ENCODE data around the gene KCNT2.

The KCNT2 gene

DNA sequence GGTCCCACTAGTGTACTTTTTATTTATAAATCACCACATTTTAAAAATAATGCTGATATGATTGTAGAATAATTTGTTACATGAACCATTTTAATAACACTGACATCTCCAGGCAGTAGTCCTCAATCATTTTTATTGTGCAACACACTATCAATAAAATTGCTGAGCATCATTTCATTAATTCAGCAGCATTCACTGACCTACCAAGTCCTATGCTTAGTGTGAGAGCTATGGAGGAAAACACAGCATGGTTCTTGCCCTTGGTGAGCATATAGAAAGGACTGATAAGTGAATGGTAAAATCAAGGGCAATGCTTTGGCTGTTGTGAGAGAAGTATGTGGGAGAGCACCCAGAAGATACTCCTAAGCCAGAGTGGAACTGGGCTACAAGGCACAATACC lies 119.7 kb downstream of the KCNT2 start:
- Histone ChIP-seq H3K36me3 (ENCODE audit: insufficient read depth) (no peaks in the 10 kb centered on the region), H3K79me2 (ENCODE audit: insufficient read depth, low read depth) (no peaks in the 10 kb centered on the region), H2AFZ (ENCODE audit: low read depth) (no peak overlapping the region), H3K27ac (no peak overlapping the region), H3K4me1 (ENCODE audit: low read depth, poor library complexity, severe bottlenecking) (no peaks in the 10 kb centered on the region), H4K20me1 (ENCODE audit: insufficient read depth) (no peaks in the 10 kb centered on the region), H3K4me3 (IDR thresholded peaks at IDR 0.05; ENCODE audit: insufficient read depth, low read depth, low read length) (no peak overlapping the region), H3K27me3 (ENCODE audit: insufficient read depth, low read depth) (no peaks in the 10 kb centered on the region), H3K4me2 (no peak overlapping the region), H3K9ac (no peak overlapping the region)
- TF ChIP-seq, protein P1, sequence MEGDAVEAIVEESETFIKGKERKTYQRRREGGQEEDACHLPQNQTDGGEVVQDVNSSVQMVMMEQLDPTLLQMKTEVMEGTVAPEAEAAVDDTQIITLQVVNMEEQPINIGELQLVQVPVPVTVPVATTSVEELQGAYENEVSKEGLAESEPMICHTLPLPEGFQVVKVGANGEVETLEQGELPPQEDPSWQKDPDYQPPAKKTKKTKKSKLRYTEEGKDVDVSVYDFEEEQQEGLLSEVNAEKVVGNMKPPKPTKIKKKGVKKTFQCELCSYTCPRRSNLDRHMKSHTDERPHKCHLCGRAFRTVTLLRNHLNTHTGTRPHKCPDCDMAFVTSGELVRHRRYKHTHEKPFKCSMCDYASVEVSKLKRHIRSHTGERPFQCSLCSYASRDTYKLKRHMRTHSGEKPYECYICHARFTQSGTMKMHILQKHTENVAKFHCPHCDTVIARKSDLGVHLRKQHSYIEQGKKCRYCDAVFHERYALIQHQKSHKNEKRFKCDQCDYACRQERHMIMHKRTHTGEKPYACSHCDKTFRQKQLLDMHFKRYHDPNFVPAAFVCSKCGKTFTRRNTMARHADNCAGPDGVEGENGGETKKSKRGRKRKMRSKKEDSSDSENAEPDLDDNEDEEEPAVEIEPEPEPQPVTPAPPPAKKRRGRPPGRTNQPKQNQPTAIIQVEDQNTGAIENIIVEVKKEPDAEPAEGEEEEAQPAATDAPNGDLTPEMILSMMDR (conservative IDR thresholded peaks at IDR 0.05; ENCODE audit: low read depth, low read length), result no peak

DNA sequence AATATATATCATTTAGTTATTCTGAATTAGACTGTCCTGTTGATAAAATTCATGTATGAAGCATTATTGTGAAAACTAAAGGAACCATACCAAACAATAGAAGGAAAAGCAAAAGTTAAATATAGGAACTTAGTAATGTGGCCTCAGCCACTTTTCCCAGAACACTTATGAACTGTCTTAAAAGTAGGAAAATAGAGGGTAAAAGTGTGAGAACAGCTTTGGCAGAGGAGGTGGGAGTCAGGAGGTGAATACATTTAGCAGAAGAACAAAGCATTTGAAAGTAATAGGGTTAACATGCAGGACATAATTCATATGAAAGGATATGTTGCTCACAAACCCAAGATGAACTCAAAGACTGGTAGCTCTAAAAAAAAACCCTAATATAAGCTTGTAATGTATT lies 121.9 kb downstream of the KCNT2 start:
- no peak overlapping the region for H2AFZ ChIP-seq (ENCODE audit: low read depth)
- H3K4me2 ChIP-seq, result no peak overlapping the region
- no peaks in the 10 kb centered on the region for H4K20me1 ChIP-seq (ENCODE audit: insufficient read depth)
- H3K27me3 ChIP-seq (ENCODE audit: insufficient read depth, low read depth), result no peaks in the 10 kb centered on the region
- H3K4me1 ChIP-seq (ENCODE audit: low read depth, poor library complexity, severe bottlenecking), result no peaks in the 10 kb centered on the region
- H3K4me3 ChIP-seq (IDR thresholded peaks at IDR 0.05; ENCODE audit: insufficient read depth, low read depth, low read length), result no peak overlapping the region
- TF ChIP-seq, protein P1 (conservative IDR thresholded peaks at IDR 0.05; ENCODE audit: low read depth, low read length), result no peak
- H3K27ac ChIP-seq, result no peak overlapping the region
- H3K79me2 ChIP-seq (ENCODE audit: insufficient read depth, low read depth), result no peaks in the 10 kb centered on the region
- no peaks in the 10 kb centered on the region for H3K36me3 ChIP-seq (ENCODE audit: insufficient read depth)
- no peak overlapping the region for H3K9ac ChIP-seq

GRCh38 chr1:196481616-196482015 lies 126.6 kb downstream of the KCNT2 start:
- no peak overlapping the region for H3K9ac ChIP-seq
- TF ChIP-seq, protein P1 (conservative IDR thresholded peaks at IDR 0.05; ENCODE audit: low read depth, low read length), result no peak

DNA sequence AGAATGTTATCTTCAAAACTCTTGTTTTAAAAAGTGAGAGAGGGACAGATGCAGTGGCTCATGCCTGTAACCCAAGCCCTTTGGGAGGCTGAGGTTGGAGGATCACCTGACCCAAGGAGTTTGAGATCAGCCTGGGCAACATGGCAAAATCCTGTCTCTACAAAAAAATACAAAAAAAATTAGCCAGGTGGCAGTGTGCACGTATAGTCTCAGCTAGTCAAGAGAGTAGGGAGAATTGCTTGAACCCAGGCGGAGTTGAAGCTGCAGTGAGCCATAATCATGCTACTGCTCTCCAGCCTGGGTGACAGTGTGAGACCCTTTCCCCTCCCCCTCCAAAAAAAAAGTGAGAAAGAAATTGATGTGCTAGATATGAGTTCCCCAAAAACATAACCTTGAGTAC lies 131.0 kb downstream of the KCNT2 start:
- H2AFZ ChIP-seq (ENCODE audit: low read depth), result no peak overlapping the region
- no peaks in the 10 kb centered on the region for H3K79me2 ChIP-seq (ENCODE audit: insufficient read depth, low read depth)
- no peaks in the 10 kb centered on the region for H3K4me1 ChIP-seq (ENCODE audit: low read depth, poor library complexity, severe bottlenecking)
- no peak overlapping the region for H3K4me2 ChIP-seq
- H3K27ac ChIP-seq, result no peak overlapping the region
- no peaks in the 10 kb centered on the region for H4K20me1 ChIP-seq (ENCODE audit: insufficient read depth)
- no peak overlapping the region for H3K9ac ChIP-seq
- TF ChIP-seq, protein P1 (conservative IDR thresholded peaks at IDR 0.05; ENCODE audit: low read depth, low read length), result no peak
- H3K4me3 ChIP-seq (IDR thresholded peaks at IDR 0.05; ENCODE audit: insufficient read depth, low read depth, low read length), result no peak overlapping the region
- H3K27me3 ChIP-seq (ENCODE audit: insufficient read depth, low read depth), result no peaks in the 10 kb centered on the region
- no peaks in the 10 kb centered on the region for H3K36me3 ChIP-seq (ENCODE audit: insufficient read depth)

More at GRCh38 chr1:196481616-196482015, 126.6 kb downstream of the KCNT2 start:
- Histone ChIP-seq H3K4me1 (ENCODE audit: low read depth, poor library complexity, severe bottlenecking) (no peaks in the 10 kb centered on the region), H3K4me2 (no peak overlapping the region), H3K27me3 (ENCODE audit: insufficient read depth, low read depth) (no peaks in the 10 kb centered on the region), H3K79me2 (ENCODE audit: insufficient read depth, low read depth) (no peaks in the 10 kb centered on the region), H3K4me3 (IDR thresholded peaks at IDR 0.05; ENCODE audit: insufficient read depth, low read depth, low read length) (no peak overlapping the region), H3K27ac (no peak overlapping the region), H4K20me1 (ENCODE audit: insufficient read depth) (no peaks in the 10 kb centered on the region), H3K36me3 (ENCODE audit: insufficient read depth) (no peaks in the 10 kb centered on the region), H2AFZ (ENCODE audit: low read depth) (no peak overlapping the region)

Measured in KMS-11 (cell line).